GM12864 (cell line): ENCODE data around the gene CNTNAP2.

ENCODE experiments used
- DNase-seq: peaks from one replicate; pipeline ENCODE4 v3.0.0-alpha.2; 2011; ENCODE audit warnings: low read depth
- H3K4me3 ChIP-seq: 2 replicates; pipeline ENCODE4 v1.5.1; 2011; ENCODE audit warnings: mild to moderate bottlenecking, low read depth, low read length, control low read depth
- CTCF ChIP-seq: IDR thresholded peaks from 2 replicates; pipeline ENCODE4 v1.5.1; 2011; ENCODE audit warnings: low read depth, mild to moderate bottlenecking, moderate library complexity, low read length, control low read depth, inconsistent platforms; ENCODE audit errors: missing control alignments

Gene CNTNAP2

GRCh38 chr7:146201945-146202344, 85.3 kb downstream of the CNTNAP2 start:
- H3K4me3 ChIP-seq = no peak overlapping the region
- TF ChIP-seq CTCF = no peak
- no peak for DNase-seq

GRCh38 chr7:146206270-146206669, 89.7 kb downstream of the CNTNAP2 start:
- DNase-seq = no peak
- TF ChIP-seq CTCF = no peak
- no peak overlapping the region for H3K4me3 ChIP-seq

GRCh38 chr7:146208492-146208891, 91.9 kb downstream of the CNTNAP2 start:
- TF ChIP-seq CTCF = no peak
- no peak for DNase-seq
- H3K4me3 ChIP-seq = no peak overlapping the region

GRCh38 chr7:146214842-146215241, 98.2 kb downstream of the CNTNAP2 start:
- TF ChIP-seq CTCF = no peak
- no peak for DNase-seq
- H3K4me3 ChIP-seq = no peak overlapping the region

GRCh38 chr7:146216396-146217041, 99.9 kb downstream of the CNTNAP2 start:
- DNase-seq = no peak
- no peak overlapping the region for H3K4me3 ChIP-seq
- no peak for TF ChIP-seq CTCF

GRCh38 chr7:146223851-146224250, 107.2 kb downstream of the CNTNAP2 start:
- no peak for DNase-seq
- TF ChIP-seq CTCF = no peak
- no peak overlapping the region for H3K4me3 ChIP-seq

GRCh38 chr7:146232604-146233003, 116.0 kb downstream of the CNTNAP2 start:
- no peak for DNase-seq
- no peak for TF ChIP-seq CTCF
- no peak overlapping the region for H3K4me3 ChIP-seq
